WI38 (cell line): Measurements from ENCODE around the gene CBL.

Experiments
- H3K4me3 ChIP-seq: 2 replicates; pipeline ENCODE4 v1.5.1; 2011; ENCODE audit warnings: low read depth, mild to moderate bottlenecking, control low read depth, low read length
- TF ChIP-seq, protein P1 (sequence below): IDR thresholded peaks from 2 replicates; pipeline ENCODE4 v1.5.1; 2012; ENCODE audit warnings: low read depth, mild to moderate bottlenecking, control low read depth, low read length

CBL gene

DNA sequence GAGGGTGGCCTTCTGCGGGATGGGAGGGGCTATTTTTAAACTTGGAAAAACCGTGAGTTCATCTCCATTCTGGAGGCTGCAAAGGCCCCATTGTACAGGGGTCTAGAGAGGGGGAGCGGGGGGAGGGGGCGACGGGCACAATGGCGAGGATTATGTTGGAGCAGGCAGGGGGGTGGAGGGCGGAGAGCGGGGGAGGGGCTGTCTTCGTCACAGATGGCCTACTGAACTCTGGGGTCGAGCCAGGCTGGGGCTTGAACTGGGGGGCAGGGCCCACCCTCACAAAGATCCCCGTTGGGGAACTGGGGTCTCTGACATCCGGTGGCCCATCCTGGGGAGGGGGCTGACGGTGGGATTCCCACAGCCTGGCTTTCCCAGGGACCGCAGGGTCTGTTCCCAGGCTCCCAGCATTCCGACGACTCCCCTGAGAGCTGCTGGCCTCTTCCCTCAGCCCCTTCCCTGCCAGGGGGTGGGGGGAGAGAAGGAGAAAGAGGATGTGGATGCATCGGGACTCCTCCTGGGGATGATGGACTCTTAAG is 114.2 kb downstream of the CBL start:
- H3K4me3 ChIP-seq = peak overlapping the region; percentile 48
- TF ChIP-seq, protein P1, sequence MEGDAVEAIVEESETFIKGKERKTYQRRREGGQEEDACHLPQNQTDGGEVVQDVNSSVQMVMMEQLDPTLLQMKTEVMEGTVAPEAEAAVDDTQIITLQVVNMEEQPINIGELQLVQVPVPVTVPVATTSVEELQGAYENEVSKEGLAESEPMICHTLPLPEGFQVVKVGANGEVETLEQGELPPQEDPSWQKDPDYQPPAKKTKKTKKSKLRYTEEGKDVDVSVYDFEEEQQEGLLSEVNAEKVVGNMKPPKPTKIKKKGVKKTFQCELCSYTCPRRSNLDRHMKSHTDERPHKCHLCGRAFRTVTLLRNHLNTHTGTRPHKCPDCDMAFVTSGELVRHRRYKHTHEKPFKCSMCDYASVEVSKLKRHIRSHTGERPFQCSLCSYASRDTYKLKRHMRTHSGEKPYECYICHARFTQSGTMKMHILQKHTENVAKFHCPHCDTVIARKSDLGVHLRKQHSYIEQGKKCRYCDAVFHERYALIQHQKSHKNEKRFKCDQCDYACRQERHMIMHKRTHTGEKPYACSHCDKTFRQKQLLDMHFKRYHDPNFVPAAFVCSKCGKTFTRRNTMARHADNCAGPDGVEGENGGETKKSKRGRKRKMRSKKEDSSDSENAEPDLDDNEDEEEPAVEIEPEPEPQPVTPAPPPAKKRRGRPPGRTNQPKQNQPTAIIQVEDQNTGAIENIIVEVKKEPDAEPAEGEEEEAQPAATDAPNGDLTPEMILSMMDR = no peak

DNA sequence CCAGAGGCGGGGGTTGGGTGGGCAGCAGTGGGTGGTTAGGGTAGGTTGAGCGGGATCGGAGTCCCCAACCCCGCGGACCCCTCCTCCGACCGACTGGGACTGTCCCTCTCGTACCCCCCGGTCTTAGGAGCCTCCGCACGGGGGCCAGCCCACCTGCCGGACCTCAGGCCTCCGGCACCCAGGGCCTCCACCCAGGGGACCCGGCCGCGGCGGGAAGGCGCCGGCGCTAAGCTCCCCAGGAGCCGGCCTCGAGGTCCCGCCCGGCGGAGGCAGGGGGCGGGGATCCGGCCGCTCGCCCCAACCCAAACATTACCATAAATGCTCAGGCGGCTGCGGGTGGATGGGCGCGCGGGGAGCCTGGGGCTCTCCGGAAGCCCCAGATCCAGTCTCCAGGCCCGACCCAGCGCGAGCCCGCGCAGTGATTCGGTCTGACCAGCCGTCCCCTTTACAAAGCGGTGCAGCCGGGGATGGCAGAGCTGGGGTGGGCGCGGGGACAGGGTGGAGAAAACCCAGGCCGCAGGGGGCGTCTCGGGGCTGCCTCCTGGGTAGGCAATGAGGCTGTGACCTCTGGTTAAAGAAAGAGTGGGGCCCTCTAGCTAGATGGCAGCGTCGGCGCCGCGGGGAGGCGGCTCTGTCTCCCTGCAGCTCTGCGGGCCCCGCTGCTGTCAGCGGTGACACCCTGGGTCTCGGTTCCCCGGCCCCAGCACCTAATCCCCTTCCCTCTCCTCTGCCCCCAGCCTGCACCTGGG is 114.8 kb downstream of the CBL start:
- peak overlapping the region; percentile 48 for H3K4me3 ChIP-seq
- TF ChIP-seq, protein P1 = no peak

DNA sequence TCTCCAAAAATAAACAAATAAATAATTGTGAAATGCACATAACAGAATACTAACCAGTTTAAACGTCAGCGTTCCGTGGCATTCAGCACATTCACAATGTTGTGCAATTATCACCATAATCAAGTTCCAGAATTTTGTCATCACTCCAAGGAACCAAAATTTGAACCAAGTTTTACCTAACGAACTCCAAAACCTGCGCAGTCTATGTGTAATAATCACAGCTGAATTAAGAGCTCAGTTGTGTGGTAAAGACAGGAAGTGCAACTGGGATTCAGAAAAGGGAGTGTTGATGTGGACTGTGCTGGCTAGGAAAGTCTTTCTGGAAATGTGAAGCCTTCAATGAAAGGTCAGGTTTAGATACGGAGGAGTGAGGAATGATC is 116.2 kb downstream of the CBL start:
- H3K4me3 ChIP-seq = no peak overlapping the region
- TF ChIP-seq, protein P1 = no peak

DNA sequence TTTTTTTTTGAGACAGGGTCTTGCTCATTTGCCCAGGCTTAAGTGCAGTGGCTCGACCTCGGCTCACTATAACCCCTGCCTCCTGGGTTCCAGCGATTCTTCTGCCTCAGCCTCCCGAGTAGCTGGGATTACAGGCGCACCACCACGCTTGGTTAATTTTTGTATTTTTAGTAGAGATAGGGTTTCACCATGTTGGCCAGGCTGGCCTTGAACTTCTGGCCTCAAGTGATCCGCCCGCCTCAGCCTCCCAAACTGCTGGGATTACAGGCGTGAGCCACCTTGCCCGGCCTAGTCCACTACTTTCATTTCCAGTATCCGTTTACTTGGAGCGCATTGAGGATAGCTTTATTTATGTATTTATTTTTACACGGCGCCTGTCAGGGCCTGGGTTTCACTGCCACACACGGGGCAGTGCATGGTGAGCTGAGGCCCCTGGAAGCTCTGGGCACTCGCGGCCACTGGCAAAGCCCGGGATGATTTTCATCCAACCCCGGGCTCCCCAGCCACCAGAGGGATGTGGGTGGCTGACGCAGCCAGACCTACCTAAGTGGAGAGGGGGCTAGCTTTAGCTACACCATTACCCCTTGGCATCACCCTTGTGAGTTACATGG is 116.9 kb downstream of the CBL start:
- H3K4me3 ChIP-seq = no peak overlapping the region
- TF ChIP-seq, protein P1 = no peak

DNA sequence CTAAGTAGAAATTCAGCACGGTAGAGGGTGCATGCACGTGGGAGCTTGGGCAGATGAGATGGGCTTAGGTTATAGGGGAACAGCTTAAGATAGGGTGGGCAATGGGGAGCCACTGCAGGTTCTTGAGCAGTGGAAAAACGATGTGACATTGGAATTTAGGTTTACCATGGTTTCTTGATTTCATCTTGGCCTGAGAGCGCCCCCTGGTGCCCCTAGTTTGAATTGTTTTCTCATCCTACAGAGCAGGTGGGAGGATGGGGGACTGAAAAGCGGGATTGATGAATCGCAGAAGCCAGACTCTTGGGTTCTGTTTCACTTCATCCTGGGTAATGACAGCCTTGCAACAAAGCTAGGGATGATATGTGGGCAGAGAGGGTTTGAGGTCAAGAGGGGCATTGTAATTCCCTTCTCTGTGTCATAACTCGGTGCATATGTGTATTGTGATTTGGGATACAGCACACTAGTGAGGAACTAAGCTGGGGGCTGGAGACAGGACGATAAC is 117.4 kb downstream of the CBL start:
- TF ChIP-seq, protein P1 = peak; percentile 67
- H3K4me3 ChIP-seq = no peak overlapping the region

DNA sequence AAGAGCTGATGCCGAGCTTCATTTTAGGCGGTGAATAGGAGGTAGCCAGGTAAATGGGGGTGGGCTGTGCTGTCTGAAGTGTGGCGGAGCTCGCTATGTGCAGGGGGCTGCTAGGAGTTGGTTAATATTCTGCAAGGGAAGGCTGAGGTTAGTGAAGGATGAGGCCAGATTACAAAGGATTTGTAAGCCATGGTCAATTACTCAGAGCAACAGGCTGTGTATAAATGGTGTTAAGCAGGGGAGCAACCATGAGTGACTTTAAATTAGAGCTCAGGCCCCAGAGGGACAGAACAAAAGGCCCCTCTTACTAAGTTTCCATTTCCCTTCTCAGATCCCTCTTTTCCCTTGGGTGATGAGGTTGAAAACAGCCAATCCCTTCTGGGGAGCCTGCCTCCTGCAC is 118.0 kb downstream of the CBL start:
- TF ChIP-seq, protein P1 = no peak
- H3K4me3 ChIP-seq = no peak overlapping the region

DNA sequence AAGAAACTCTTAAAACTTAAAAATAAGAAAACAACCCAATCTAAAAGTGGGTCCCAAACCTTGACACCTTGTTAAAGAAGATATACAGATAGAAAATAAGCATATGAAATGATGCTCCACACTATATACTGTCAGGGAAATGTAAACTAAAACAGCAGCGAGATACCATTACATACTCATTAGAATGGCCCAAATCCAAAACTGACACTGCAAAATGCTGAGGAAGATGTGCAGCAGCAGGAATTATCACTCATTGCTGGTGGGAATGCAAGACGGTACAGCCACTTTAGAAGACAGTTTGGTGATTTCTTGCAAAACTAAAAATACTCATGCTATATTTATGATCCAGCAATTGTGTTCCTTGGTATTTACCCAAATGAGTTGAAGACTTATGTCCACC is 123.2 kb downstream of the CBL start:
- no peak overlapping the region for H3K4me3 ChIP-seq

More for the DNA sequence above, 123.2 kb downstream of the CBL start:
- TF ChIP-seq, protein P1 = no peak
